ENCODE results near the gene EDARADD. TPM values are rescaled to one million over a fixed set of nuclear protein-coding genes. Genes with fewer than 3 reads are reported as not detected.
"Not testable (repeated sequence)": the region's sequence is repeated elsewhere in the genome, so short reads cannot be mapped to it uniquely, and the experiment has no call there.

EDARADD gene
- total RNA-seq, 2 experiments from 2014 or later = 1.5 to 1.7 TPM

- H3K4me3 ChIP-seq (ENCODE audit: low read length) = no peak overlapping the region
- TF ChIP-seq CTCF (IDR thresholded peaks at IDR 0.05) = no peak
- peaks cover 0 to 4% of the 10 kb centered on the region in 2 experiments for H3K27me3 ChIP-seq (ENCODE audit: control insufficient read depth in 1 of 2, insufficient read depth in 2 of 2, low read length in 2 of 2)
- Mint-ChIP-seq H3K4me1 (ENCODE audit: low read depth) (no peaks in the 10 kb centered on the region), H3K36me3 (ENCODE audit: low read depth) (no peaks in the 10 kb centered on the region), H3K27me3 (peaks cover 25% of the 10 kb centered on the region), H3K27ac (no peak overlapping the region), H3K9me3 (no peaks in the 10 kb centered on the region), H3K4me3 (no peak overlapping the region)
- intact Hi-C loops (cut with DNase I, micrococcal nuclease) = no loop called here
- no peak overlapping the region for H3K27ac ChIP-seq (ENCODE audit: low read depth in 1 of 2, low read length in 2 of 2)
- peaks cover 0 to 11% of the 10 kb centered on the region in 2 experiments for H3K9me3 ChIP-seq (ENCODE audit: control insufficient read depth in 1 of 2, insufficient read depth in 1 of 2, low read length in 2 of 2)
- no peaks in the 10 kb centered on the region for H3K36me3 ChIP-seq (ENCODE audit: insufficient read depth, low read length)
- CTCF ChIA-PET = interaction anchor here (1.2 kb wide), 1 partner anchor 13 kb away, joined by 3 read pairs; no protein-coding TSS in a partner anchor
- POLR2A ChIA-PET = no interaction called here
- H3K4me1 ChIP-seq (ENCODE audit: insufficient read depth, low read length) = no peaks in the 10 kb centered on the region
- ATAC-seq (ENCODE audit: poor library complexity) (no peak), DNase-seq (no peak)
Observed at GRCh38 chr1:236350308-236350707, 43.8 kb upstream of the EDARADD start.

- H3K9me3 ChIP-seq (ENCODE audit: control insufficient read depth in 1 of 2, insufficient read depth in 1 of 2, low read length in 2 of 2) = peaks cover 0 to 11% of the 10 kb centered on the region in 2 experiments
- DNase-seq (no peak), ATAC-seq (ENCODE audit: poor library complexity) (no peak)
- Mint-ChIP-seq H3K9me3 (no peaks in the 10 kb centered on the region), H3K27me3 (peaks cover 25% of the 10 kb centered on the region), H3K27ac (no peak overlapping the region), H3K36me3 (ENCODE audit: low read depth) (no peaks in the 10 kb centered on the region), H3K4me3 (no peak overlapping the region), H3K4me1 (ENCODE audit: low read depth) (no peaks in the 10 kb centered on the region)
- no peak overlapping the region for H3K4me3 ChIP-seq (ENCODE audit: low read length)
- ChIA-PET POLR2A (no interaction called here), CTCF (no interaction called here)
- H3K36me3 ChIP-seq (ENCODE audit: insufficient read depth, low read length) = no peaks in the 10 kb centered on the region
- TF ChIP-seq CTCF (IDR thresholded peaks at IDR 0.05) = no peak
- H3K27me3 ChIP-seq (ENCODE audit: control insufficient read depth in 1 of 2, insufficient read depth in 2 of 2, low read length in 2 of 2) = peaks cover 0 to 4% of the 10 kb centered on the region in 2 experiments
- no peak overlapping the region for H3K27ac ChIP-seq (ENCODE audit: low read depth in 1 of 2, low read length in 2 of 2)
- H3K4me1 ChIP-seq (ENCODE audit: insufficient read depth, low read length) = no peaks in the 10 kb centered on the region
- intact Hi-C loops (cut with DNase I, micrococcal nuclease) = no loop called here
Observed at GRCh38 chr1:236351875-236352573, 42.1 kb upstream of the EDARADD start.

- H3K27ac Mint-ChIP-seq; ATAC-seq (ENCODE audit: poor library complexity); H3K4me3 Mint-ChIP-seq; H3K9me3 Mint-ChIP-seq; POLR2A ChIA-PET; H3K36me3 ChIP-seq (ENCODE audit: insufficient read depth, low read length); CTCF ChIA-PET; H3K36me3 Mint-ChIP-seq (ENCODE audit: low read depth); H3K4me3 ChIP-seq (ENCODE audit: low read length); H3K4me1 Mint-ChIP-seq (ENCODE audit: low read depth); intact Hi-C loops (cut with DNase I, micrococcal nuclease); DNase-seq; H3K27me3 ChIP-seq (ENCODE audit: control insufficient read depth in 1 of 2, insufficient read depth in 2 of 2, low read length in 2 of 2); H3K27ac ChIP-seq (ENCODE audit: low read depth in 1 of 2, low read length in 2 of 2); H3K4me1 ChIP-seq (ENCODE audit: insufficient read depth, low read length): not testable (repeated sequence)
- H3K27me3 Mint-ChIP-seq = peaks cover 21% of the 10 kb centered on the region
- peaks cover 0 to 14% of the 10 kb centered on the region in 2 experiments for H3K9me3 ChIP-seq (ENCODE audit: control insufficient read depth in 1 of 2, insufficient read depth in 1 of 2, low read length in 2 of 2)
Observed at GRCh38 chr1:236352747-236353146, 41.3 kb upstream of the EDARADD start.

GRCh38 chr1:236353813-236354212, 40.3 kb upstream of the EDARADD start:
- H3K4me3 Mint-ChIP-seq = no peak overlapping the region
- H3K4me3 ChIP-seq (ENCODE audit: low read length) = no peak overlapping the region
- no peak for TF ChIP-seq CTCF (IDR thresholded peaks at IDR 0.05)
- CTCF ChIA-PET = no interaction called here
- H3K4me1 ChIP-seq (ENCODE audit: insufficient read depth, low read length) = no peaks in the 10 kb centered on the region
- no peak for ATAC-seq (ENCODE audit: poor library complexity)
- no peak overlapping the region for H3K27ac Mint-ChIP-seq
- peaks cover 2% of the 10 kb centered on the region for H3K9me3 Mint-ChIP-seq
- H3K27me3 Mint-ChIP-seq = peaks cover 17% of the 10 kb centered on the region
- intact Hi-C loops (cut with DNase I, micrococcal nuclease) = no loop called here
- no peak overlapping the region for H3K27ac ChIP-seq (ENCODE audit: low read depth in 1 of 2, low read length in 2 of 2)
- no peaks in the 10 kb centered on the region for H3K4me1 Mint-ChIP-seq (ENCODE audit: low read depth)
- H3K27me3 ChIP-seq (ENCODE audit: control insufficient read depth in 1 of 2, insufficient read depth in 2 of 2, low read length in 2 of 2) = peaks cover 0 to 4% of the 10 kb centered on the region in 2 experiments
- peaks cover 0 to 6% of the 10 kb centered on the region in 2 experiments for H3K9me3 ChIP-seq (ENCODE audit: control insufficient read depth in 1 of 2, insufficient read depth in 1 of 2, low read length in 2 of 2)
- H3K36me3 Mint-ChIP-seq (ENCODE audit: low read depth) = no peaks in the 10 kb centered on the region
- no peaks in the 10 kb centered on the region for H3K36me3 ChIP-seq (ENCODE audit: insufficient read depth, low read length)
- no peak for DNase-seq
- POLR2A ChIA-PET = interaction anchor here (0.5 kb wide), 1 partner anchor 285 kb away, joined by 3 read pairs; no protein-coding TSS in a partner anchor

Data from CD4-positive, alpha-beta T cell (primary cell).